Heart left ventricle (tissue), 13 donors: ENCODE data around the gene TNNI3.
"Not testable (repeated sequence)": the region's sequence is repeated elsewhere in the genome, so short reads cannot be mapped to it uniquely, and the experiment has no call there.

Experiments
- CTCF ChIP-seq, 12 donors: fragments of 200-600 bp; sonication (generic) in 4 of 12; IDR thresholded peaks; one replicate each; pipeline versions ENCODE4 v1.5.0 to v1.8.0; 2018 to 2022; ENCODE audit warnings: antibody characterized with exemption in 12 of 12, mild to moderate bottlenecking in 5 of 12
- POLR2A ChIP-seq, 2 donors: fragments of 450-650 bp; IDR thresholded peaks; one replicate each; pipeline ENCODE4 v1.6.1; 2017; ENCODE audit warnings: antibody characterized with exemption in 2 of 2, mild to moderate bottlenecking in 2 of 2, moderate library complexity in 2 of 2
- donor health status: ischemic (EF 13 %, LVEDD 7.1; RV severe dilation, severe dysfunction).
- donor health status: DM: no; HTN: yes; CAD: no.
- donor health status: DM: no; HTN: no; CAD: no.
- donor health status: ischemic (EF 25% LVEDD 6.9; RV normal size, moderate dysfunction).
- donor health status: ischemic (EF 25% LVEDD 5.7; RV mildly dilated, moderate dysfunction).
- donor health status: ischemic (EF 35%, LVEDD 5.7; RV mildly dilated, moderate dysfunction).
- donor health status: nonischemic (EF 11% LVEDD 7.7; RV severe dilation, severe dysfunction).
- donor health status: DM: yes; HTN: yes; CAD: no.
- donor health status: PGD.
- donor health status: ischemic (EF 29% LVEDD 5.4; RV normal size, mild dysfunction).
- donor health status: nonischemic (EF 23%, LVEDD 6.1; RV moderate dilation, normal function).

GRCh38 chr19:55202199-55202598 lies 44.7 kb upstream of the TNNI3 start:
- peak in 1 of 12 donors; percentile 16 for TF ChIP-seq CTCF (IDR thresholded peaks at IDR 0.05)
- TF ChIP-seq POLR2A (IDR thresholded peaks at IDR 0.05): not testable (repeated sequence)
